ENCODE measurements around the gene KAT2B.
"Not testable (repeated sequence)": the region's sequence is repeated elsewhere in the genome, so short reads cannot be mapped to it uniquely, and the experiment has no call there.

KAT2B gene

DNA sequence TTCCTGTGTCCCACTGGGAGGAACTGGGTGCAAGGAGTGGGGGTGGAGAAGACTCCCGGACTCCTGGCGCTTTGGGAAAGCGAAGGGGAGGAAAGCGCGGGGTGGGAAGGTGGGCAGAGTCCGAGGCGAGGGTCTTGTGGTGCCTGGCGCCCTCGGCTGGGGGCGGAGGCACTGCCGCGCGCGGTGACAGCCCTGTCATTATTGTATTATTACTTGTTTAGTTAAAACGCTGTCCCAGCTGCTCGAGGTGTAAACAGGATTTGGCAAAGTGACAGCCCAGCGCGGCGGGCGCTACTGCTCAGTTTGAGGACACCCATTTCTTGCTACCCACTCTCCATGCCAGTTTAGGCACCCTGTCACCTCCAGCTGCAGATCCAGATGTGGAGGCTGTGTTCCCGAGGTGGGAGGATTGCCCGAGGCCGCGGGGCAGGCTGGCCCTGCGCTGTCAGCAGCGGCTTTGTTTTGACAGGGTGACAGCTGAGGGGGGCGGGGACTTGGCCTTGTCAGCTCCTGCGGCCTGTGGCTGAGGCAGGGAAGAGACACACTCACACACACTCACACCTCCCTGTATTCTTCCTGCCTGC, 1.0 kb downstream of the KAT2B start:
- DNase-seq (ENCODE audit: low read depth): peak; percentile 70

DNA sequence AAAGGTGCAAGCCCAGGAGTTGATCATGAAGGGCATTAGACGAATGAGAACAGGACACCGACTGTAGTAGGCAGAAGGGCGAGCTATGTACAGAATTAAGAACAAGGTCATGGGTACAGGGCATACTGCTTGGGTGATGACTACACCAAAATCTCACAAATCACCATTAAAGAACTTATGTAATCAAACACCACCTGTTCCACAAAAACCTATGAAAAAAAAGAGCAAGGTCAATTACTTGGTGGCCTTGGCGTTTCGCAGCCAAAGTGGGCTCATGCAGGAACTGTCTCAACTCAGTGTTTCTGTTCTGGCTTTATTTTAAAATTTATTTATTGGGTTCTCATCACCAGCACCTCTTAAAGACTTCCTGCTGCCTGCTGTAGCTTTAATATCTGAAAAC, 2.1 kb downstream of the KAT2B start:
- DNase-seq (ENCODE audit: low read depth): no peak

DNA sequence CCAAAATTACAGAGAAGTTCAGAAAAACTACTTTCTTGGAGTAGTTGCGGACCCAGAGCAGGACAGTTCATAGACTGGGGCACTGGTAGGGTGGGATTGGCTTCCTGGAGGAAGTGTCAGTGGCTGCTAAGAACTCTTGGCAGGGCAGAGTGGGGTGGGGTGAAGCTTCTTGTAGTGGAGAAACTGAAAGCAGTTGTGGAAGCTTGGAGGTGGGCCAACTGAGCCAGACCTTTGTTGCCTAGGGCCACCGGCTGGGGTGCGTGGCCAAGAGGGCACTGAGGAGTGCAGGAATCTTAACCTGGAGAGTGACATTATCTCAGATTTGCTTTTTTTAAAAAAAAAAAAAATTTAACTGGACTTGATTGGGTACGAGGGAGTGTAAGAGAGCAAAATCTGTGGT, 3.1 kb downstream of the KAT2B start:
- peak; percentile 22 for DNase-seq (ENCODE audit: low read depth)

GRCh38 chr3:20043825-20044224, 3.6 kb downstream of the KAT2B start:
- DNase-seq (ENCODE audit: low read depth): no peak

- not testable (repeated sequence) for DNase-seq (ENCODE audit: low read depth)
Observed at GRCh38 chr3:20045141-20045540, 4.9 kb downstream of the KAT2B start.

DNA sequence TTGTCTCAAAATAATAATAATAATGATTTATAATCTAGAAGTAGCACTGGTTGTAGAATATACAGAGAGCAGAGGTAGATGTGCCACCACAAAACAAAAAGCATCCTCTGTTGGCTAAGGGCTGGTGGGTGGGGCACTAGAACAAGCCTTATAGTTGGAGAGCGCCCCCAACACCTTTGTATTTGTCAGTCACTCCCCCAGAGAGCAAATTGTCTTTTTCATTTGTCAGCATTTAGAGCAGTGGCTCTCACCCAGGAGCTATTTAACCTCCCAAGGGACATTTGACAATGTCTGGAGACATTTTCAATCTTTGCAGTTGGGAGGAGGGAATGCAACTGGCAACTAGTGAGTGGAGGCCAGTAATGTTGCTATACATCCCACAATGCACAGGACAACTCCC, 6.3 kb downstream of the KAT2B start:
- DNase-seq (ENCODE audit: low read depth): no peak

- DNase-seq (ENCODE audit: low read depth): no peak
Observed at GRCh38 chr3:20047341-20047779, 7.1 kb downstream of the KAT2B start.

DNA sequence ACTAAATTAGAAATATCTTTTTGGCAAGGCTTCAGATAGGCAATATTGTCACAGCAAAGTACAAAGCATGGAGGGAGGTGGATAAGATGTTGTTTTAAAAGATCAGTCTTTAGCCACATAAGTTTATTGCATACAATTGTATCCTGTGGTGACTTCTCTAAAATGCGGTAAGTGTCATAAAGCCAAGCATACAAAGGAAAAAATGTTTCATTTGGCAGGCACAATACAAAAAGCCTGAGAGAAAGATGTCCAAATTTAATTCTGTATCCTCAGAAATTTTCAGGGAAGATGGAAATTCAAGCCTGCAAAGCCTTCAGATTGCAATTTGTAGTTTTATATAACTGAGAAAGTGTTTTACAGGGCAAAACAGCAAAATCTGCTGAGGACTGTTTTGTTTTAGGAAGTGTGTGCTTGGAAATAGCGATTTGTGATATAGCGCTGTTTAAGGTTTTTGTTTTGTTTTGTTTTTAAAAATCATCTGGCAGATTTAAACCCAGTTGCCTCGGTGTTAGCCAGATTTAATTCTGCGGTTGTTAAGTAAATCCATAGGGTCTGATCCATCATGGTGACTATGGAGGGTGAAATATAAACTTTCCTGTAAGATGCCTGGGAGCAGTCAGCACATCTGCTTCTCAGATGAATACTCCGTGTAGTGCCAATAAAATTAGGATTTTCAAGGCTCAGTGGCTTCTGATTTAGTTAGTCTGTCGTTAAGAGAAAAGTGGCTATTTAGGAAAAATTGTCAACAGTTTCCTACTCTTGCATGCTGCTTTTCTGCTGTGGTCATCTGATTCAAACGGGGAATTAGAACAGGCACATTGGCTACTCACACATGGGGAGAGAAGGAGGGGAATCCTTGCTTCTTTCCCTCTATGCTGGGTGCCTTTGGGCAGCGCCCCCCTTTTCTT, 8.0 kb downstream of the KAT2B start:
- DNase-seq (ENCODE audit: low read depth): no peak

DNA sequence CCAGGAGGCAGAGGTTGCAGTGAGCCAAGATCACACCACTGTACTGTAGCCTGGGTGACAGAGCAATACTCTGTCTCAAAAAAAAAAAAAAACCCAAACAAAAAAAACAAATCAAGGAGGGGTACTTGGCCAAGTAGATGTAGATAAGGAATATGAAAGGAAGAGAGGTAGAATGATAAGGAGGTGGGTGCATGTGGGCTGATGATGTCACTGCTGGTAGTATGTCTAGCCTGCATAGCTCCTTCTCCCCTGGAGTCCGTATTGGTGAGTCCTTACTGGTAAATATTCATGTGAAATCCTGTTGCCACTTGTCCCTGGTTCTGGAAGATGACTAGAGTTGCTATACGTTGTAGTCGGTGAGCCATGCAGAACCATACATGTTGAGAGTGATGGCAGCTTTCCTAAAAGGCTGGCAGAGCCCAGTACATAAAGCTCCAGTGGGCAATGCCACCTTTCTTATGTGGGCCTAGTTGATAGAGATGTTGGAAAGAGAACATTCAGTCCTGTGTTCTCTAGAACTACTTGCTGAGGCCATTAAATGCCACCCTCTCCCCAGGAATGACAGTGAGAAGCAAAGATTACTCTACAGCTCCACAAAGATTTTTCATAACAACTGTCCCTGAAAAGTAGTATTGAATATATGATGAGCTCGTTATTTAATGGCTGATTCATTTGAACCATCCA, 11.0 kb downstream of the KAT2B start:
- DNase-seq (ENCODE audit: low read depth): no peak

- DNase-seq (ENCODE audit: low read depth): no peak
Observed at GRCh38 chr3:20052851-20053250, 12.6 kb downstream of the KAT2B start.

GRCh38 chr3:20054549-20054987, 14.3 kb downstream of the KAT2B start:
- peak; percentile 59 for DNase-seq (ENCODE audit: low read depth)

GRCh38 chr3:20055020-20055775, 15.0 kb downstream of the KAT2B start:
- peak; percentile 23 for DNase-seq (ENCODE audit: low read depth)

DNA sequence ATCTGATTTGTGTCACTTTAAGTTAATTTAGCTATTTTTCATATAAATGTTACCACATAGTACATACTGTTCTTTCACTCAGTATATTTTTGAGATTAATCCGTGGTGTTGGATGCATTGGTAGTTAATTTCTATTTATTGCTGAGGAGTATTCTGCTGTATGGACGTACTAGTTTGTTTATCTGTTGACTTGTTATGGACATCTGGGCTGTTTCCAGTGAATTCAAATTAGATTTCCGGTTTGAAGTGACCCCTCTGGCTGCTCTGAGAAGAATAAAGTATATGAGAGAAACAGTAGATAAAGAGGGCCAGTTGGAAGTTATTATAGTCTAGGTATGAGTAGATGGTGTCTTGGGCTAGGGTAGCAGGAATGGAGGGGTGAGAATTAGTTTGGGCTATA, 15.6 kb downstream of the KAT2B start:
- DNase-seq (ENCODE audit: low read depth): no peak

DNA sequence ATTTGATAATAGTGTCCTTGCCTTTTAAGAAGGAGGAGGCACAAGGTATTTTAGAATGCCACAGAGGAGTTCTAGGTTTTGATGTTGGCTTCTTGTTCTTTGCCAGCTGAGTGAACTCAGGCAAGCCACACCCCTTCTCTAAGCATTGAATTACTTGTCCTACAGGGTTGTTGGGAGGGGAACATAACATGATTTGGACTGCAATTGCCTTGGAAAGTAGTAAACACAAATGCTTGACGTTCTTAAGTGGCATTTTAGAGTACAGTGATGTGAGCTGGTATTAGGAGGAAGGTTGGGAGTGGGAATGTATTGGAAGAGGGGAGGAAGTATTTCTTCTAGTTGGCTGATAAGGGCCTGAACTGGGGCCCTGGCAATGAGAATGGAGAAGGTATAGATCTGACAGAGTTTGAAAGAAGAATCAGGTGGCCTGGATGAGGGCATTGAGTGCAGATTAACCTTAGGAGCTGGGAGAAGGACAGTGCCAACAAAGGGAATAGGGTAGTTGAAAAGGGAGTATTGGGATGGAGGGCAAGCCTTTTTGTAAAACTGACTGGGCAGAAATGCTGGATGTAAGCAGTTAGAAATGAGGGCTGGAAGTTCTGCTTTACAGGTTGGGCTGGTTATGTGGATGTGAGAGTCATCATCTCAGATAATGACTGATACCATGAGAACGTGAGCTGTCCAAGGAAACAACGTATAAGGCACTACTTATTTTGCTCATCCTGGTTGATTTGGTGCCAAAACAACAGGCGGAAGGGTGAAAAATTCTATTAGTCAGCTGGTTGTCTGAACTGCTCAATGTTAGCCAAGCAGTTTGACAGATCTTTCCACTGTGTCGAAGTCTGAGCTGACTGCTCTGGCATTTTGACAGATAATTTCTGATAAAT, 16.7 kb downstream of the KAT2B start:
- no peak for DNase-seq (ENCODE audit: low read depth)

- DNase-seq (ENCODE audit: low read depth): no peak
Observed at GRCh38 chr3:20057612-20058180, 17.4 kb downstream of the KAT2B start.

DNA sequence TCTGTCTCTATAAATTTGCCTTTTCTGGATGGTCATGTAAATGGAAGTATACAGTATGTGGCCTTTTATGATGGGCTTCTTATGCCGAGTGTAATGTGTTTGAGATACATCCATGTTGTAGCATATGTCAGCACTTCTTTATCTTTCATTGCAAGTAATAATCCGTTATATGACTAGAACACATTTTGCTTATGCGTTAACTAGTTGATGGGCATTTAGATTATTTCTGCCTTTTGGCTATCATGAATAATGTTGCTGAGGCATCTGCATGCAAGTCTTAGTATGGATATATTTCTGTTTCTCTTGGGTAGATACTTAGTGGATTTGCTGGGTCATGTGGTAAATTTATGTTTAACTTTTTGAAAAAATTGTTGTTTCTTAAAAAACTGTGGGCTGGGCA, 19.7 kb downstream of the KAT2B start:
- DNase-seq (ENCODE audit: low read depth): no peak

DNA sequence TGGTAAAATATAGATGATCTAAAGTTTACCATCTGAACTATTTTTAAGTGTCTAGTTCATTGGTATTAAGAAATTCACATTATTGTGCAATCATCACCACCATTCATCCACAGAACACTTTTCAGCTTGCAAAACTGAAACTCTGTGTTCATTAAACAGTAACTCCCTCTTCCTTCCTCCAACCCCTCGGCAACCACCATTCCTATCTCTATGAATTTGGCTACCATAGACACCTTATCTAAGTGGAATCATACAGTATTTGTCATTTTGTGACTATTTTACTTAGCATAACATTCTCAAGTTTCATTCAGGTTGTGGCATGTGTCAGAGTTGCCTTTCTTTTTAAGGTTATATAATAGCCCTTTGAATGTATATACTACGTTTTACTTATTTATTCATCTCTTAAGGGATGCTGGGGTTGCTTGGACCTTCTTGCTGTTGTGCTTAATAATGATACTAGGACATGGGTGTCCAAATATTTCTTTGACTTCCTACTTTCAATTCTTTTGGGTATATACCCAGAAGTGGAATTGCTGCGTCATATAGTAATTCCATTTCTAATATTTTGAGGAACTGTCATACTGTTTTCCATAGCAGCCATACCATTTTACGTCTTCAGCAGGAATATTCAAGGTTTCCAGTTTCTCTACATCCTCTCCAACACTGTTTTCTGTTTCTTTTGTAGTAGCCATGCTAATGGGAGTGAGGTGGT, 20.9 kb downstream of the KAT2B start:
- no peak for DNase-seq (ENCODE audit: low read depth)

DNA sequence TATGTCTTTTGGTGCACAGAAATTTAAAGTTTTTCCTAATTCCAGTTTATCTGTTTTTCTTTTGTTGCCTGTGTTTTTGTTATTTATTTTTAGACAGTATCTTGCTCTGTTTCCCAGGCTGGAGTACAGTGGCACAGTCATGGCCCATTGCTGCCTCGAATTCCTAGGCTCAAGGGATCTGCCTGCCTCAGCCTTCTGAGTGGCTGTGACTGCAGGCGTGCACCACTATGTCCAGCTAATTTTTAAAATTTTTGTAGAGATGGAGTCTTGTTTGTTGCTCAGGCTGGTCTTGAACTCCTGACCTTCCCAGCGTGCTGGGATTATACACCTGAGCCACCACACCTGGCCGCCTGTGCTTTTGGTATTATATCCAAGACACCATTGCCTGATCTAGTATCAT, 22.8 kb downstream of the KAT2B start:
- DNase-seq (ENCODE audit: low read depth): no peak

GRCh38 chr3:20064387-20064786, 24.1 kb downstream of the KAT2B start:
- DNase-seq (ENCODE audit: low read depth): no peak
